Motor neuron (in vitro differentiated cells): ENCODE results near the gene GPBAR1. TPM values are rescaled to one million over a fixed set of nuclear protein-coding genes. Genes with fewer than 3 reads are reported as not detected.

Source experiments
- ATAC-seq, 8 experiments: fragments of 200-7000 bp; cut with Tn5 transposase; replicated peaks in 6 of 8; 2 replicates each; pipeline ENCODE4 v1.8.0; 2021; ENCODE audit warnings: mild to moderate bottlenecking in 8 of 8, moderate library complexity in 8 of 8
- H3K27ac ChIP-seq, 2 donors: fragments of 250-450 bp; sonication (Bioruptor Pico); 2 replicates each; pipeline ENCODE4 v1.9.0; 2021; ENCODE audit warnings: antibody characterized with exemption in 2 of 2, mild to moderate bottlenecking in 2 of 2, moderate library complexity in 1 of 2
- H3K4me1 ChIP-seq, 2 donors: fragments of 250-450 bp; sonication (Bioruptor Pico); replicated peaks in 1 of 2; 2 replicates each; pipeline ENCODE4 v1.6.1; 2021; ENCODE audit warnings: antibody characterized with exemption in 2 of 2, mild to moderate bottlenecking in 2 of 2, moderate library complexity in 1 of 2
- H3K4me3 ChIP-seq, 5 donors: fragments of 250-450 bp; sonication (Bioruptor Pico); 2 replicates each; pipeline ENCODE4 v1.9.0; 2021; ENCODE audit warnings: antibody characterized with exemption in 5 of 5, mild to moderate bottlenecking in 5 of 5, moderate library complexity in 4 of 5
- WGBS, 10 experiments: fragments of 450-650 bp; shearing (Covaris generic); methylation state at CpG; one replicate each; pipeline ENCODE4 v1.0.0; 2022; 5-methylcytosine and 5-hydroxymethylcytosine counted together
- in situ Hi-C, 9 experiments: fragments of 400-800 bp; cut with MboI; loops; one replicate each; pipeline ENCODE4 v1.15.0; 2021; ENCODE audit warnings: low sequenced_read_pairs in 9 of 9, low pct_unique_long_range_greater_than_20kb in 2 of 9; ENCODE audit not compliant: unreplicated experiment in 9 of 9
- total RNA-seq, 8 experiments: library from RNA; unstranded; fragments of 300-600 nt; gene quantifications; 2 replicates each; pipeline versions ENCODE4 v1.2.3 to v1.2.4, GENCODE V29; 2022

Gene GPBAR1, protein sequence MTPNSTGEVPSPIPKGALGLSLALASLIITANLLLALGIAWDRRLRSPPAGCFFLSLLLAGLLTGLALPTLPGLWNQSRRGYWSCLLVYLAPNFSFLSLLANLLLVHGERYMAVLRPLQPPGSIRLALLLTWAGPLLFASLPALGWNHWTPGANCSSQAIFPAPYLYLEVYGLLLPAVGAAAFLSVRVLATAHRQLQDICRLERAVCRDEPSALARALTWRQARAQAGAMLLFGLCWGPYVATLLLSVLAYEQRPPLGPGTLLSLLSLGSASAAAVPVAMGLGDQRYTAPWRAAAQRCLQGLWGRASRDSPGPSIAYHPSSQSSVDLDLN
- total RNA-seq: 1 to 10 TPM in 3 of 8 experiments, under 1 TPM in 5; 0.49 to 6.9 (median 0.85) TPM

DNA sequence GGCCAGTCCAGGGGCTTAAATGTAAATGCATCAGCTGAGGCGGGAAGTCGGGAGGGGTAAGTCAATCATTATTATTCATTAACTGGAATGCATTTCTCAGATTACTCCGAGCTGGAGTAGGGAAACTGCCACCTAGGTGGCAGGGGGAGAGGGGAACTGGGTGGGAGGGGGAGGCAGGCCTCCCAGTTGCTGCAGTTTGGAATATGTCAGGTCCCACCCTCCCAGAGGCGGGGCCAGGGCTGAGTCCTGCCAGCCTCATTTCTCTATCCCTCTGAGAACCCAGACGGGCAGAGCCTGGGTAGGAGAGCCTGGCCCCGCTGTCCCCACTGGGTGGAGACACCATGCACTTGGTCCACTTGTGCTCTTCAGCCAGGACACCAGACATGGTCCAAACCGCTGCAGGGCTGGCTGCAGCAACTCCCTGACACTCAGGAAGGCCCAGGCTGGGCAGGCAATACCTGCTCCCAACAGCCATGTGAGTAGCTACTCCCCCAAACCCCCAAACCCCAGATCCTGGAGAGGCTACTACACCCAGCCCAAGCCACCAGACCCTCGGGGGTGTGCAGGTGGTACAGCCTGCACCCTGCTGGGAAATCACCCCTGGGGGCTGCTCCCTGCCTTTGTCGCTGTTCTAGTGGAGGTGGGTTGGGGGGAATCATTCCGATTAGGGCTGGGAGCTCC lies at the start of gene GPBAR1:
Gene GPBAR1 (plus strand): TSS at position 274 of the 681 bp plus-strand sequence. CDS start 1,710 bp downstream, outside the sequence.
- ATAC-seq: peak; percentile 15 to 70 (median 52)
- no peak within 1 kb of the TSS for H3K4me3 ChIP-seq
- peak within 1 kb of the TSS; percentile 10 to 85 for H3K27ac ChIP-seq
- in situ Hi-C loops: no loop called here
- WGBS, 10 experiments: 0 to 69% (median 19%) methylated on average over 1 to 4 of the region's 10 CpGs; no CpG with 5 or more reads in 6 of the 10 experiments
- peaks cover 20 to 22% of the 10 kb centered on the region in 2 donors for H3K4me1 ChIP-seq

DNA sequence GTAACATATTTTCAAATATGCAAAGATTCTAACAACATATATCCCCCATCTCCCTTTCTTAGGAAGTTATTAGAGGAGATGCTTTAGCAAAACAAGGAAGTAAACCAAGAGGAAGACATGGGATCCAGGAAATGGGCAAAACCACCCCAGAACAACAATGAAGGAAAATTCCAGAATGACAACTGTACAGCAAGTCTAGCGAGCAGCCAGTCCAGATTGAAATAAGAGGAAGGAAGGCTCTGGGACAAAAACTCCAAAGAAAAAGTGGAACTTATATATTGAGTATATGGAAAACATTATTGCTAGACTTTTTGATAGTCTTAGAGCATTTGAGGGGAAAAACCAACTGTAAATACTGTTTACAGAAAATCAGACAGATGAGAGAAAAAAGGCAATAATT lies 46.7 kb upstream of the GPBAR1 start:
- in situ Hi-C loops: no loop called here
- ATAC-seq: no peak
- 45 to 100% (median 100%) methylated on average over 1 of the region's 1 CpG; no CpG with 5 or more reads in 1 of the 10 experiments for WGBS, 10 experiments
- Histone ChIP-seq H3K4me1 (peaks cover 10 to 14% of the 10 kb centered on the region in 2 donors), H3K27ac (no peak overlapping the region), H3K4me3 (no peak overlapping the region)

DNA sequence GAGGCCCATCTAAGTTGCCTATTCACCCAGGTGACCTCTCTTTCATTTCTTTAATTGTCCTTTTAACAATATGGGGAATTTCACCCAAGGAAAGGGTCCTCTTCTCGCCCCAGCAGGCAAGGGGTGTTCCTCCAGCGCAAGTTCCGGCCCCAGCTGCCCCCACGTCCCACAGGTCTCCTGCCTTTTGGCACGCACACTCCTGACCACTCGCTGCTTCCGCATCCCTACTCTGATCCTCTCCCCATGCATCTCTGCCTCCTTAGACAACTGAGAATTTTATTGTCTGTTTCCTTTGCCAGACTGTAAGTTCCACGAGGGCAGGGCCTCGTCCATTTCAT lies 44.5 kb upstream of the GPBAR1 start:
- peak overlapping the region; percentile 74 to 87 for H3K27ac ChIP-seq
- peak overlapping the region; percentile 65 to 96 (median 78) for H3K4me3 ChIP-seq
- H3K4me1 ChIP-seq: peaks cover 17 to 21% of the 10 kb centered on the region in 2 donors
- peak in 3 of 8 experiments; percentile 0 to 2 (median 1) for ATAC-seq
- in situ Hi-C loops: no loop called here
- 14 to 100% (median 76%) methylated on average over 1 to 7 of the region's 9 CpGs; no CpG with 5 or more reads in 2 of the 10 experiments for WGBS, 10 experiments

DNA sequence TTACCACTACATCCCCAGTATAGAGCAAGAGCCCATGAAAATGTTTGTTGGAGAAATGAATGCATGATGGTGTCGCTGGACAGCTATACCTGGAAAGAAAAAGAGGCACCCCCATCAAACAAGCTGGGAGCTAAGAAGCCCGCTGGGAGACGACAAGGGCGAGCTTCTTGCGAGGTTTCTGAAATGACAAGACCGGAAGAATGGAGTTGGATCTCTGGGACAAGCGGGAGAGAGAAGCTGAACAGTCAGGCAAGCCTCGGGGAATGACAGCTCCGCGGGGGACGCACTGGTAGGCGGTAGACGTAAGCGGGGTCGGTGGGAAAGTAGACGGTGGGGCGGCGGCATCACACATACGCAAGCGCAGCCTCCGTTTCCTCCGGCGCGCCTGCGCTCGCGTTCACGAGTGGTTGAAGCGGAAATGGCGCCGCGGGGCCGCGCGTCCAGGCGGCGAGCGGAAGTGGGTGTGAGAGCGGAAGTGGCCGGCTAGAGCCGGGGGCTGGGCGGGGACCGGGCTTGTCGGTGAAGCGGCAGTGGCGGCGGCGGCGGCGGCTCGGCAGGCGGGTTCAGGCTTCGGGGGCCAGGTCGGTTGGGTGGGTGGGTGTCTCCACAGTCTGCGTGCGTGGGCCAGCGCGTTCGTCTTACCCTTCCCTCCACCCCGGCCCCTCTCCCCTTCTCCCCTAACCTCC lies 44.0 kb upstream of the GPBAR1 start, which contains the start of gene ARPC2:
Gene ARPC2 (plus strand): TSS at position 516 of the 686 bp plus-strand sequence. CDS start 282 bp downstream, outside the sequence.
- Histone ChIP-seq H3K4me1 (peaks cover 17 to 21% of the 10 kb centered on the region in 2 donors), H3K27ac (peak within 1 kb of the TSS; percentile 80 to 87), H3K4me3 (peak within 1 kb of the TSS; percentile 65 to 96 (median 78))
- ATAC-seq: peak; percentile 78 to 96 (median 94)
- WGBS, 10 experiments: 0 to 17% (median 0%) methylated on average over 1 to 7 of the region's 60 CpGs; no CpG with 5 or more reads in 3 of the 10 experiments
- in situ Hi-C loops: no loop called here

DNA sequence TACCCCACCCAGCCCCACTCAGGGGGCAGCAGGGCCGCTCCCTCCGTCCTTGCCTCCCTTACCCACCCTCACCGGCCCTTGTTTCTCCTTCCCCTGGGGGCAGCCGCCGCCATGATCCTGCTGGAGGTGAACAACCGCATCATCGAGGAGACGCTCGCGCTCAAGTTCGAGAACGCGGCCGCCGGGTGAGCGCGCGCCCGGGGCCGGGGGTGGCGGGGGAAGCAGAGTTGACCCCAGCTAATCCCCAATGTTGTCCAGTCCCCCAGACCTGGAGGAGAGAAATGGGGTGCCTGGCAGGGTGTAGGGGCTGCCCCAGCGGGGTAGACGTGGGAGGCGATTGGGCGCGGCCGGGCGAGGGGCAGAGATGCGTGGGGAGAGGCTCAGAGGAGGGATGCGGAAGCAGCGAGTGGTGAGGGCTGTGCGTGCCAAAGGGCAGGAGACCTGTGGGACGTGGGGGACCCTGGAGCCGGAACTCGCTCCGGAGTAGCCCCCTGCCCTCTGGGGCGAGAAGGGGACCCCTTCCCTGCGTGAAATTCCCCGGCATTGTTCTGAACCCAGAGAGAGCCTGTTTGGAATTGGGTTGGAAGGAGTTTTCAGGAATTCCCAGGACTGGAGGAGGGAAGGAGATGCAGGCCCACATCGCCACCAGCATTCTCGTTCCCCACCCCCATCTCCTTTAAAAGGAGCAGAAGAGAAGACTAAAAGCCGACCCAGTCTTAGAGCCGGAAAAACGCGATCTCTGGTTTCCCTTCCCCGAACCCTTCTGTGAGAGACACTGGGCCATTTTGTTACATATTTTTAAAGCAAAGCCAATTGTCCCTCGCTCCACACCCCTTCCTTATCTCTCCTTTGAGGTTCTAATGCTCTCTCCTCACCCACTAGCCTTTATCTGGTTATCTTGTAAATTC lies 43.2 kb upstream of the GPBAR1 start:
- Histone ChIP-seq H3K27ac (peak overlapping the region; percentile 80 to 87), H3K4me3 (peak overlapping the region; percentile 65 to 96 (median 78)), H3K4me1 (peaks cover 17 to 21% of the 10 kb centered on the region in 2 donors)
- 0 to 20% (median 0%) methylated on average over 1 to 10 of the region's 47 CpGs; no CpG with 5 or more reads in 2 of the 10 experiments for WGBS, 10 experiments
- peak; percentile 32 to 57 (median 50) for ATAC-seq
- in situ Hi-C loops: no loop called here

DNA sequence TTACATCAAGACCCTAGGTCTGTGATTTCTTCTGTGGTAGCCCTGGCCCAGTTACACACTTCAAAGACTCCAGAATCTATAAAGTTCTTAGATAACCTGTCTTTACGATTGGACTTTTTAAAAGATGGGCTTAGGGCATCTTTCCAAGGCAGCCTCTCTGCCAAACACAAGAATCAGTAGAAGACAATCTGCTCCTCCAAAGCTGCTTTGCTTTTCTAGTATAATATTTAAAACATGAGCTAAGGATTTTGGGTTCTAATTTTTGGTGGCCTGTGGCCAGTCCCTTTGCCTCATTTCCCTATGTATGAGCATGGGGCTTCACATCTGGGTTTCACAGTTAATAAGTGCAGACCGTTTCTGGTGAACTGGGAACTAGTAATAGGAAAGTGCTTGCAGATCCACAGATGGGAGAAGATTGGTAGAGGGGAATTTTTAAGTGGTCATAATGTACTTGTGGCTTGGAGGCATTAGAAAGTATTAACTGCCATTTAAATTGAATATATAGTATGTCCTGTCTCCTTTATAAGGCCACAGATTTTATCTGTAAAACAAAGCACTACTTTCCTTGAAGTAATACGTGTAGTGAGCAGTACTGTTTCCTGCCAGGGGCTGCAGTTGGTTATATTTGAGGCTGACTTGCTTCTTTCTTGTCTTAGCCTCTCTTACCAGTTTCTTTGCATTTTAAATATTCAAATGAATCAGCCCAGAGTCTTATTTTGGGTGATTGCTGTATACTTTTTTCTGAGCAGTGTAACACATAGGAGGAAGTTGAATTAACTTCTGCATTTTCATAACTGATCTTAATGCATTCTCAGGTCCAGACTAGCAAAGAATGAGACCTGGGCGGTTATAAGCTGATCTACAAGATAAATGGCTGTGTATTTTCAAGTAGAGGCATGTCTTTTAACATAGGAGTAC lies 42.3 kb upstream of the GPBAR1 start:
- 0 to 38% (median 16%) methylated on average over 1 to 4 of the region's 4 CpGs; no CpG with 5 or more reads in 1 of the 10 experiments for WGBS, 10 experiments
- ATAC-seq: no peak
- Histone ChIP-seq H3K4me1 (peaks cover 17 to 21% of the 10 kb centered on the region in 2 donors), H3K27ac (peak overlapping the region in 1 of 2 donors; percentile 87), H3K4me3 (peak overlapping the region; percentile 65 to 96 (median 78))
- in situ Hi-C loops: no loop called here

DNA sequence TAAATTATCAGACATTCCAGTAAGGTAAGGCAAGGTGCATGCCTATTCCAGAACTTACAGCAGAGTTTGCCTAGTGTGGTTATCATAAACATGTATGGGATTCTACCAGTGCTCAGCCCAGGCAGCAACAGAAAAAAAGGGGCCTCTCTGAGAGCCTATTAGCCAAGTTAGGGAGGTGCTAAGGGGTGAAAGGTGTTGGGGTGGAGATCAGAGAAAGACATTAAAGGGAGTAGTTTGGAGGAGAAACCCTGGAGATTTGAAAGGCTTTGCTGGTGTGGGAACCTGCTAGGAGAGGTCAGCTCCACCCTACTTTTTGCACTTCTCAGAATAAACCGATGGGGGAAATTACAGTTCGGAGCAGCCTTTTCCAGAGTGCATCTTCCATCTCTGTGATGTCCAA lies 40.9 kb upstream of the GPBAR1 start:
- Histone ChIP-seq H3K27ac (no peak overlapping the region), H3K4me1 (peaks cover 17 to 21% of the 10 kb centered on the region in 2 donors), H3K4me3 (no peak overlapping the region)
- in situ Hi-C loops: no loop called here
- WGBS, 10 experiments: 60 to 92% (median 89%) methylated on average over 2 of the region's 2 CpGs; no CpG with 5 or more reads in 6 of the 10 experiments
- ATAC-seq: no peak

DNA sequence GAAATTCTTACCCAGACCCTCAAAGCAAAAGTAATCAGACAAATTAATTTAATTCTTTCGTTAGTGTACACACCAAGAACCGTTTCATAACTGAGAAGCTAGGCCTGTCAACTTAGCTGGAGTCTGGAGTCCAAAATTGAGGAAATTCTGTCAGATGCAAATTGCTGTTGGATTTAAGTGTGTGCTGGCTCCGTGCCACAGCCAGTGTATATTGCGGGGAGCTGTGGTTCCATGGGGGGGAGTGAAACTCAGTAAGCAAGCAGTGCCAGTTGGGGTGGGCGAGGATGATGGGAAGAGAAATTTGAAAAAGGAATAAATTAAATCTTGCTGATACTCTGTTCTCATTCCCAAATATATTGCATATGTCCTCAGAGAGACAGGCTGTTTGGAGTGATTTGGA lies 39.8 kb upstream of the GPBAR1 start:
- Histone ChIP-seq H3K27ac (no peak overlapping the region), H3K4me3 (no peak overlapping the region), H3K4me1 (peaks cover 17 to 20% of the 10 kb centered on the region in 2 donors)
- no peak for ATAC-seq
- WGBS, 10 experiments: 32 to 100% (median 75%) methylated on average over 1 to 5 of the region's 5 CpGs; no CpG with 5 or more reads in 2 of the 10 experiments
- in situ Hi-C loops: no loop called here

DNA sequence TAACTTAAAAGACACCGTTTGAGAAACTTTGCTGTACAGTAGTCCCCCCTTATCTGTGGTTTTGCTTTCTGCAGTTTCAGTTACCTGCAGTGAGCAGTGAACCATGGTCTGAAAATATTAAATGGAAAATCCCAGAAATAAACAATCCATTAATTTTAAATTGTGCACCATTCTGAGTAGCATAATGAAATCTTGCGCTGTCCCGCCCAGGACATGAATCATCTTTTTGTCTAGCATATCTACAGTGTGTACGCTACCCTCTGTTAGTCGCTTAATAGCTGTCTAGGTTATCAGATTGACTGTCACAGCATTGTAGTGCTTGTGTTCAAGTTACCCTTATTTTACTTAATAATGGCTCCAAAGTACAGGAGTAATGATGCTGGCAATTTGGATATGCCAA lies 37.8 kb upstream of the GPBAR1 start:
- in situ Hi-C loops: no loop called here

DNA sequence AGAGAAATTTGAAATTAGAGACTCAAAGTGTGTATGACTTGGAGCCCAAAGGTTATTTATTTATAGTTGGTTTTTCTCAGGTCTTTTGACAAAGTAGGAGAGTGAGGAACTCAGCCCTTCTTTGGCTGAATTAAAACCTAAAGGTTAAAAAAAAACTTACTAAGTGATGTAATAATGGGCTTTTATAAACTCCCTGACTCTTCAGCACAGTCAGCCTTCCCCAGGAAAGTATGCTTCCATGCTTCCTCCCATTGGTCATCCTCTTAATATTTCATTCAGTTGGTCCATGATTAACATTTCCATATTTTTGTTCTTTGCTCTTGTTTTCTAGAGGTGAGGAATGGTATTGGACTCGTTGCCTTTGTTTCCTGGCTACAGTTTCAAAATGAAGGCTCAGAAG lies 36.6 kb upstream of the GPBAR1 start:
- Histone ChIP-seq H3K4me1 (peaks cover 5 to 6% of the 10 kb centered on the region in 2 donors), H3K27ac (no peak overlapping the region), H3K4me3 (no peak overlapping the region)
- WGBS, 10 experiments: 25 to 100% (median 83%) methylated on average over 1 of the region's 1 CpG; no CpG with 5 or more reads in 2 of the 10 experiments
- ATAC-seq: no peak
- in situ Hi-C loops: no loop called here

More for the DNA sequence above, 37.8 kb upstream of the GPBAR1 start:
- 19 to 100% (median 75%) methylated on average over 1 to 5 of the region's 5 CpGs; no CpG with 5 or more reads in 2 of the 10 experiments for WGBS, 10 experiments
- no peak overlapping the region for H3K27ac ChIP-seq
- peaks cover 14 to 17% of the 10 kb centered on the region in 2 donors for H3K4me1 ChIP-seq
- no peak overlapping the region for H3K4me3 ChIP-seq
- peak in 2 of 8 experiments; percentile 40 to 42 for ATAC-seq

DNA sequence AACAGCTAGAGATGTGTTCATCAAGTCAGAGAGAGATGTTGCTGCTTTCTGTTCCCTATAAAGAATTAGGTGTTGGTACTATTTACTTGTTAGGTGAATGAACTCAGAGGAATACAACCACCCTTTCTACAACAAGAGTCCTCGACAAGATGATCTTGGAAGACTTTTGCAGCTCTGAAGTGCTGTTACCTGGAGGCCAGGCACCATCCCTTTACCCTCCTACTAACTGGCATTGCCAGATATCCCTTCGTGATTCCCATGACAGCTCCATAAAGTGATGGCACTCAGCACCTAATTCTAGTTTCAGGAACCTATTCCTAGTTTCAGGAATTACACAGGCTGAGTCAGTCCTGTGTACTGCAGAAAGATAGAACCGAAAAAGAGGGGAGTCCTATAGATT lies 33.9 kb upstream of the GPBAR1 start:
- Histone ChIP-seq H3K4me3 (no peak overlapping the region), H3K4me1 (no peaks in the 10 kb centered on the region), H3K27ac (no peak overlapping the region)
- in situ Hi-C loops: no loop called here
- 94 to 100% (median 100%) methylated on average over 1 to 3 of the region's 3 CpGs; no CpG with 5 or more reads in 5 of the 10 experiments for WGBS, 10 experiments
- ATAC-seq: no peak
